ENCODE results near the gene F2RL3. TPM values are rescaled to one million over a fixed set of nuclear protein-coding genes. Genes with fewer than 3 reads are reported as not detected.

Gene F2RL3
- total and polyA plus RNA-seq, 12 donors = 0.13 to 8.3 (median 1.3) TPM

GRCh38 chr19:16940626-16941025 is 51.8 kb downstream of the F2RL3 start:
- Histone ChIP-seq H3K27ac (no peak overlapping the region), H3K36me3 (no peaks in the 10 kb centered on the region), H3K4me1 (peaks cover 0 to 16% (median 5%) of the 10 kb centered on the region in 9 donors), H3K9me3 (peaks cover 0 to 8% (median 0%) of the 10 kb centered on the region in 11 donors), H3K27me3 (no peaks in the 10 kb centered on the region), H3K4me3 (no peak overlapping the region)
- 90% methylated on average over 9 of the region's 9 CpGs for WGBS, 2 donors
- no peak for ATAC-seq
- DNase-seq = no peak
- intact Hi-C loops (cut with DNase I) = no loop called here
- no peak for TF ChIP-seq CTCF (IDR thresholded peaks at IDR 0.05)

Other genes starting within 250 kb of the F2RL3 start
- 10 to 100 TPM; 32.0 to 43.2 (median 37.4) TPM for gene SMIM7, start 228.9 kb upstream of the F2RL3 start, total RNA-seq
- gene SMIM7, start 228.9 kb upstream of the F2RL3 start, polyA plus RNA-seq = 10 to 100 TPM; 41.8 to 68.1 TPM
- gene TMEM38A, start 227.9 kb upstream of the F2RL3 start, total RNA-seq = 10 to 100 TPM; 17.2 to 41.4 (median 30.0) TPM
- 10 to 100 TPM; 18.5 to 29.6 TPM for gene TMEM38A, start 227.9 kb upstream of the F2RL3 start, polyA plus RNA-seq
- under 1 TPM in 6 of 10 donors, not detected in 4; 0.03 to 0.16 (median 0.05) TPM for gene NWD1, start 169.2 kb upstream of the F2RL3 start, total RNA-seq
- gene NWD1, start 169.2 kb upstream of the F2RL3 start, polyA plus RNA-seq = under 1 TPM; under 0.01 to 0.01 TPM
- gene SIN3B, start 59.6 kb upstream of the F2RL3 start, total RNA-seq = 10 to 100 TPM; 22.9 to 30.6 (median 24.8) TPM
- gene SIN3B, start 59.6 kb upstream of the F2RL3 start, polyA plus RNA-seq = 10 to 100 TPM; 13.9 to 37.7 TPM
- gene CPAMD8, start 137.8 kb downstream of the F2RL3 start, total RNA-seq = 10 to 100 TPM in 6 of 10 donors, 1 to 10 TPM in 4; 4.8 to 30.4 (median 10.5) TPM
- gene CPAMD8, start 137.8 kb downstream of the F2RL3 start, polyA plus RNA-seq = 10 to 100 TPM; 11.0 to 77.9 TPM
- 1 to 10 TPM; 2.0 to 9.1 (median 4.7) TPM for gene HAUS8, start 186.5 kb downstream of the F2RL3 start, total RNA-seq
- gene HAUS8, start 186.5 kb downstream of the F2RL3 start, polyA plus RNA-seq = 10 to 100 TPM in 1 of 2 donors, 1 to 10 TPM in 1; 4.4 to 10.2 TPM
- 10 to 100 TPM; 19.9 to 55.0 (median 27.5) TPM for gene MYO9B, start 186.8 kb downstream of the F2RL3 start, total RNA-seq
- 10 to 100 TPM; 27.9 to 55.2 TPM for gene MYO9B, start 186.8 kb downstream of the F2RL3 start, polyA plus RNA-seq

Data from heart right ventricle (tissue), 16 donors.